Body of pancreas (tissue), 4 donors: Measurements from ENCODE around the gene SYT9.

Experiments
- POLR2A ChIP-seq, 3 donors: fragments of 450-650 bp; IDR thresholded peaks; one replicate each; pipeline ENCODE4 v1.6.1; 2016; ENCODE audit warnings: antibody characterized with exemption in 3 of 3, mild to moderate bottlenecking in 2 of 3
- TF ChIP-seq, protein P1 (sequence below), 7 experiments: fragments of 450-650 bp in 4 of 7; fragments of 200-600 bp in 3 of 7; sonication (generic) in 3 of 7; IDR thresholded peaks; one replicate each; pipeline ENCODE4 v1.5.1; 2016 to 2019; ENCODE audit warnings: antibody characterized with exemption in 7 of 7

DNA sequence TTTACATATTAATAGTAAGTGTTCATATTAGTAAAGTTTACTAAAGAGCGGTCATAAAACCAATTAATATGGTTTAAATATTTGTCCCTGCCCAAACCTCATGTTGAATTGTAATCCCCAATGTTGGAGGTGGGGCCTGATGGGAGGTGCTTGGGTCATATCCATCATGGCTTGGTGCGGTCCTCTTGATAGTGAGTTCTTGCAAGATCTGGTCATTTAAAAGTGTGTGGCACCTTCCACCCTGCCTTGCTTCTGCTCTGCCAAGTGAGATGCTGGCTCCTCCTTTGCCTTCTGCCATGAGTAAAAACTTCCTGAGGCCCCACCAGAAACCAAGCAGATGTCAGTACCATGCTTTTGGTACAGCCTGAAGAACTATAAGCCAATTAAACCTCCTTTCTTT lies 178.8 kb downstream of the SYT9 start:
- TF ChIP-seq, protein P1, sequence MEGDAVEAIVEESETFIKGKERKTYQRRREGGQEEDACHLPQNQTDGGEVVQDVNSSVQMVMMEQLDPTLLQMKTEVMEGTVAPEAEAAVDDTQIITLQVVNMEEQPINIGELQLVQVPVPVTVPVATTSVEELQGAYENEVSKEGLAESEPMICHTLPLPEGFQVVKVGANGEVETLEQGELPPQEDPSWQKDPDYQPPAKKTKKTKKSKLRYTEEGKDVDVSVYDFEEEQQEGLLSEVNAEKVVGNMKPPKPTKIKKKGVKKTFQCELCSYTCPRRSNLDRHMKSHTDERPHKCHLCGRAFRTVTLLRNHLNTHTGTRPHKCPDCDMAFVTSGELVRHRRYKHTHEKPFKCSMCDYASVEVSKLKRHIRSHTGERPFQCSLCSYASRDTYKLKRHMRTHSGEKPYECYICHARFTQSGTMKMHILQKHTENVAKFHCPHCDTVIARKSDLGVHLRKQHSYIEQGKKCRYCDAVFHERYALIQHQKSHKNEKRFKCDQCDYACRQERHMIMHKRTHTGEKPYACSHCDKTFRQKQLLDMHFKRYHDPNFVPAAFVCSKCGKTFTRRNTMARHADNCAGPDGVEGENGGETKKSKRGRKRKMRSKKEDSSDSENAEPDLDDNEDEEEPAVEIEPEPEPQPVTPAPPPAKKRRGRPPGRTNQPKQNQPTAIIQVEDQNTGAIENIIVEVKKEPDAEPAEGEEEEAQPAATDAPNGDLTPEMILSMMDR (IDR thresholded peaks at IDR 0.05), result no peak
- no peak for TF ChIP-seq POLR2A (IDR thresholded peaks at IDR 0.05)
